MM.1S (cell line): ENCODE results near the gene TACO1.

Source experiments
- DNase-seq: peaks from one replicate; pipeline ENCODE4 v3.0.0-alpha.2; 2015
- H2AFZ ChIP-seq: fragments of 300-600 bp; sonication (generic); 2 replicates; pipeline ENCODE4 v1.6.0; 2016; ENCODE audit warnings: antibody characterized with exemption, low read length
- H3F3A ChIP-seq: fragments of 300-600 bp; sonication (generic); 2 replicates; pipeline ENCODE4 v1.6.1; 2016; ENCODE audit warnings: mild to moderate bottlenecking, antibody characterized with exemption, low read length, moderate library complexity, mixed read lengths; ENCODE audit not compliant: insufficient read depth
- H3K27ac ChIP-seq: fragments of 300-600 bp; sonication (generic); 2 replicates; pipeline ENCODE4 v1.5.1; 2016; ENCODE audit warnings: mild to moderate bottlenecking, low read length
- H3K27me3 ChIP-seq: fragments of 300-600 bp; sonication (generic); replicated peaks from 2 replicates; pipeline ENCODE4 v1.6.0; 2016; ENCODE audit warnings: low read length; ENCODE audit not compliant: insufficient read depth
- H3K36me3 ChIP-seq: fragments of 300-600 bp; sonication (generic); replicated peaks from 2 replicates; pipeline ENCODE4 v1.6.1; 2016; ENCODE audit warnings: mild to moderate bottlenecking, low read length, mixed read lengths; ENCODE audit not compliant: insufficient read depth
- H3K4me1 ChIP-seq: fragments of 300-600 bp; sonication (generic); 2 replicates; pipeline ENCODE4 v1.6.1; 2016; ENCODE audit warnings: low read length, mixed read lengths
- H3K4me2 ChIP-seq: fragments of 300-600 bp; sonication (generic); 2 replicates; pipeline ENCODE4 v1.6.0; 2016; ENCODE audit warnings: low read depth, low read length
- H3K4me3 ChIP-seq: fragments of 300-600 bp; sonication (generic); 2 replicates; pipeline ENCODE4 v1.5.1; 2016; ENCODE audit warnings: low read length, mixed read lengths
- H3K79me2 ChIP-seq: fragments of 300-600 bp; sonication (generic); 2 replicates; pipeline ENCODE4 v1.6.1; 2016; ENCODE audit warnings: mixed run types, low read length, mixed read lengths
- H3K9ac ChIP-seq: fragments of 300-600 bp; sonication (generic); 2 replicates; pipeline ENCODE4 v1.6.1; 2016; ENCODE audit warnings: low read length, mixed read lengths
- H3K9me2 ChIP-seq: fragments of 300-600 bp; sonication (generic); replicated peaks from 2 replicates; pipeline ENCODE4 v1.6.1; 2016; ENCODE audit warnings: mild to moderate bottlenecking, low read length, mixed read lengths; ENCODE audit not compliant: insufficient read depth
- H3K9me3 ChIP-seq: fragments of 300-600 bp; sonication (generic); replicated peaks from 2 replicates; pipeline ENCODE4 v1.6.1; 2016; ENCODE audit warnings: mild to moderate bottlenecking, low read length, mixed read lengths; ENCODE audit not compliant: insufficient read depth
- H4K20me1 ChIP-seq: fragments of 300-600 bp; sonication (generic); 2 replicates; pipeline ENCODE4 v1.6.1; 2016; ENCODE audit warnings: mild to moderate bottlenecking, low read length, moderate library complexity, mixed read lengths; ENCODE audit not compliant: insufficient read depth
- EZH2 ChIP-seq: fragments of 300-600 bp; sonication (generic); optimal IDR thresholded peaks from 2 replicates; pipeline ENCODE3; 2017; ENCODE audit warnings: low read depth, mild to moderate bottlenecking, antibody characterized with exemption, low read length, mixed read lengths
- EZH2phosphoT487 ChIP-seq: fragments of 300-600 bp; sonication (generic); IDR thresholded peaks from 2 replicates; pipeline ENCODE4 v1.6.1; 2018; ENCODE audit warnings: antibody characterized with exemption, low read length
- TF ChIP-seq, protein P1 (sequence below): fragments of 300-600 bp; sonication (generic); IDR thresholded peaks from 2 replicates; pipeline ENCODE4 v1.5.1; 2016; ENCODE audit warnings: antibody characterized with exemption, low read length, mixed read lengths

The TACO1 gene

DNA sequence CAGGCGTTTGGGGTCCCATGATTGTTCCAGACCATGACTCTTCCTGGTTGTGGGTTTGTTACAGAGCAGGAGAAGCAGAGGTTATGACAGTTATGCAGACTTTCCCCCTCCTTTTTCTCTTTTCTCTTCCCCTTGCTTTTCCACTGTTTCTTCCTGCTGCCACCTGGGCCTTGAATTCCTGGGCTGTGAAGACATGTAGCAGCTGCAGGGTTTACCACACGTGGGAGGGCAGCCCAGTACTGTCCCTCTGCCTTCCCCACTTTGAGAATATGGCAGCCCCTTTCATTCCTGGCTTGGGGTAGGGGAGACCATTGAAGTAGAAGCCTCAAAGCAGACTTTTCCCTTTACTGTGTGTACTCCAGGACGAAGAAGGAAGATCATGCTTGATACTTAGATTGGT, 7.9 kb upstream of the TACO1 start:
- no peak for DNase-seq
- no peak overlapping the region for H3K4me2 ChIP-seq
- H3K9me3 ChIP-seq = no peaks in the 10 kb centered on the region
- H3K36me3 ChIP-seq = peaks cover 3% of the 10 kb centered on the region; the same call in 1 of the 2 replicates
- no peak overlapping the region for H3K9ac ChIP-seq
- no peaks in the 10 kb centered on the region for H3K27me3 ChIP-seq
- H3K27ac ChIP-seq = no peak overlapping the region
- no peaks in the 10 kb centered on the region for H3K4me1 ChIP-seq
- no peak overlapping the region for H3K4me3 ChIP-seq
- H4K20me1 ChIP-seq = no peaks in the 10 kb centered on the region
- H2AFZ ChIP-seq = no peak overlapping the region
- H3K9me2 ChIP-seq = no peaks in the 10 kb centered on the region
- H3K79me2 ChIP-seq = peaks cover 2% of the 10 kb centered on the region; the same call in 1 of the 2 replicates
- no peaks in the 10 kb centered on the region for H3F3A ChIP-seq
- TF ChIP-seq, protein P1, sequence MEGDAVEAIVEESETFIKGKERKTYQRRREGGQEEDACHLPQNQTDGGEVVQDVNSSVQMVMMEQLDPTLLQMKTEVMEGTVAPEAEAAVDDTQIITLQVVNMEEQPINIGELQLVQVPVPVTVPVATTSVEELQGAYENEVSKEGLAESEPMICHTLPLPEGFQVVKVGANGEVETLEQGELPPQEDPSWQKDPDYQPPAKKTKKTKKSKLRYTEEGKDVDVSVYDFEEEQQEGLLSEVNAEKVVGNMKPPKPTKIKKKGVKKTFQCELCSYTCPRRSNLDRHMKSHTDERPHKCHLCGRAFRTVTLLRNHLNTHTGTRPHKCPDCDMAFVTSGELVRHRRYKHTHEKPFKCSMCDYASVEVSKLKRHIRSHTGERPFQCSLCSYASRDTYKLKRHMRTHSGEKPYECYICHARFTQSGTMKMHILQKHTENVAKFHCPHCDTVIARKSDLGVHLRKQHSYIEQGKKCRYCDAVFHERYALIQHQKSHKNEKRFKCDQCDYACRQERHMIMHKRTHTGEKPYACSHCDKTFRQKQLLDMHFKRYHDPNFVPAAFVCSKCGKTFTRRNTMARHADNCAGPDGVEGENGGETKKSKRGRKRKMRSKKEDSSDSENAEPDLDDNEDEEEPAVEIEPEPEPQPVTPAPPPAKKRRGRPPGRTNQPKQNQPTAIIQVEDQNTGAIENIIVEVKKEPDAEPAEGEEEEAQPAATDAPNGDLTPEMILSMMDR = no peak
- TF ChIP-seq EZH2 = no peak
- TF ChIP-seq EZH2phosphoT487 = no peak

DNA sequence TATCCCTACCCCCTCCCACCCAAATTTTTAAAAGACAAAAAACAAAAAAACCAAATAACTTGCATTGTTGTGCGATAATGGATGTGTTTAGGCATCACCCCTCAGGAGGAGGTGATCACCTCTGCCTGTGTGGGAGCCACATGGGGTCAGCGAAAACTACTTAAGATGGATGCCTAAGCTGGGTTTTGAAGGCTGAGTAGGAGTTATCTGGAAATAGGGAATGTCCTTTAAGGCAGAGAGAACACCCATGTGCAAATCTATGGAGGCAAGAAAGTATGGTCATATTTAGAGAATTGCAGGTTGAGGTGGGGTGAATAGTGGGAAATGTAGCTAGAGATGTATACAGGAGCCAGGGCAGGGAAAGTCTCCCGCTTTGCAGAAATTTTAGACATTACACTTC, 5.6 kb upstream of the TACO1 start:
- DNase-seq = no peak
- Histone ChIP-seq H3K4me1 (no peaks in the 10 kb centered on the region), H3K4me2 (no peak overlapping the region), H3K9me3 (no peaks in the 10 kb centered on the region), H3K27ac (no peak overlapping the region), H3K27me3 (no peaks in the 10 kb centered on the region), H3K36me3 (no peaks in the 10 kb centered on the region), H3K9ac (no peak overlapping the region), H3K4me3 (no peak overlapping the region), H3K9me2 (no peaks in the 10 kb centered on the region), H3K79me2 (no peaks in the 10 kb centered on the region), H3F3A (no peaks in the 10 kb centered on the region), H4K20me1 (no peaks in the 10 kb centered on the region), H2AFZ (no peak overlapping the region)
- TF ChIP-seq EZH2phosphoT487 (no peak), EZH2 (no peak)
- TF ChIP-seq, protein P1 = no peak

DNA sequence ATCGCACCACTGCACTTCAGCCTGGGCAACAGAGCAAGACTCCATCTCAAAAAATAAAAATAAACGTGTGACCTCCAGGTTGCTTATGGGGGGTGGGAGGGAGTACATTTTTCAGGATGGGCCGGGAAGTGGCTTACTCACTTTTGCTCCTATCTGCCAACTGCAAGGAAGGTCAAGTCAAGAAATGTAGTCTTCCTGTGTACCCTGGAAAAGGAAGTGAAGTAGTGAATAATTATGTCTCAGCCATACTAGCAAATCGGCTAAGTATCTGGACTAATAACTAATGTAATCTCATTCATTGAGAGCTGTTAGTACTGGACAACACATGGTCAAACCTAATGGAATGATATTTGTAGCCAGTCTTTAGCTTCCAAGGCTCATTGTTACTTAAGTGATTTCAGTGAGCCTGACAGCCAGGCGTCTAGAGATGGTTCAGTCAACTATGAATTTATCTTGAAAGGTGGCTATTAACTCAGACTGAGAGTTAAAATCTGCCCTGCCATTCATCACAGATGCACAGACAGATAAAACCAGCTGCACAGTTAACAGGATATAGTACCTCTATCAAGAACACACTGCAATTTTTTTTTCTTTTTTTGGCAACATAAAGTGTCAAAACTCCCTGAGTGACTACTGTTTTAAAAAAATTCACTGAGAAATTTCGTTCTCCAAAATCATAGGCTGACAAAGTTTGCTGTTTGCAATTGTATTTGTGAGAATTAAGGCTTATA, 3.7 kb upstream of the TACO1 start:
- no peak overlapping the region for H3K27ac ChIP-seq
- no peaks in the 10 kb centered on the region for H3K9me2 ChIP-seq
- H3K4me3 ChIP-seq = no peak overlapping the region
- H2AFZ ChIP-seq = no peak overlapping the region
- H3K27me3 ChIP-seq = no peaks in the 10 kb centered on the region
- H3F3A ChIP-seq = peaks cover 4% of the 10 kb centered on the region; the same call in 1 of the 2 replicates
- H3K36me3 ChIP-seq = no peaks in the 10 kb centered on the region
- no peaks in the 10 kb centered on the region for H4K20me1 ChIP-seq
- H3K9me3 ChIP-seq = no peaks in the 10 kb centered on the region
- H3K79me2 ChIP-seq = peaks cover 15% of the 10 kb centered on the region
- H3K4me2 ChIP-seq = no peak overlapping the region
- no peak for TF ChIP-seq EZH2phosphoT487
- TF ChIP-seq, protein P1 = no peak
- TF ChIP-seq EZH2 = no peak
- H3K9ac ChIP-seq = no peak overlapping the region
- no peak for DNase-seq
- H3K4me1 ChIP-seq = no peaks in the 10 kb centered on the region
